Endothelial cell of hepatic sinusoid (primary cell): ENCODE measurements around the gene ISX.
"Not testable (repeated sequence)": the region's sequence is repeated elsewhere in the genome, so short reads cannot be mapped to it uniquely, and the experiment has no call there.

Source experiments
- in situ Hi-C: cut with HindIII; loops from 2 replicates; pipeline ENCODE4 v1.10.0; 2017; ENCODE audit warnings: low sequenced_read_pairs

ISX gene

GRCh38 chr22:35065796-35066218 is at the start of gene ISX:
Gene ISX (plus strand): TSS chr22:35066158. CDS start chr22:35067088, 930 bp downstream.
- in situ Hi-C loops: no loop called here

GRCh38 chr22:35016909-35017308 is 49.0 kb upstream of the ISX start:
- in situ Hi-C loops: no loop called here

GRCh38 chr22:35018995-35019394 is 47.0 kb upstream of the ISX start:
- in situ Hi-C loops: no loop called here

- in situ Hi-C loops: no loop called here
Observed at GRCh38 chr22:35020517-35020916, 45.4 kb upstream of the ISX start.

- in situ Hi-C loops: no loop called here
Observed at GRCh38 chr22:35021161-35021560, 44.8 kb upstream of the ISX start.

GRCh38 chr22:35022291-35022690 is 43.7 kb upstream of the ISX start:
- in situ Hi-C loops: no loop called here

- in situ Hi-C loops: no loop called here
Observed at GRCh38 chr22:35023692-35024363, 42.1 kb upstream of the ISX start.

- in situ Hi-C loops: no loop called here
Observed at GRCh38 chr22:35024364-35024692, 41.6 kb upstream of the ISX start.

- in situ Hi-C loops: not testable (repeated sequence)
Observed at GRCh38 chr22:35030112-35030511, 35.8 kb upstream of the ISX start.

GRCh38 chr22:35032571-35032970 is 33.4 kb upstream of the ISX start:
- in situ Hi-C loops: no loop called here

- in situ Hi-C loops: no loop called here
Observed at GRCh38 chr22:35033635-35034296, 32.2 kb upstream of the ISX start.

GRCh38 chr22:35034963-35035362 is 31.0 kb upstream of the ISX start:
- in situ Hi-C loops: no loop called here

- in situ Hi-C loops: no loop called here
Observed at GRCh38 chr22:35037089-35037488, 28.9 kb upstream of the ISX start.

GRCh38 chr22:35039625-35040024 is 26.3 kb upstream of the ISX start:
- in situ Hi-C loops: no loop called here

GRCh38 chr22:35043252-35043933 is 22.6 kb upstream of the ISX start:
- in situ Hi-C loops: no loop called here

- in situ Hi-C loops: no loop called here
Observed at GRCh38 chr22:35043934-35044319, 22.0 kb upstream of the ISX start.

- in situ Hi-C loops: no loop called here
Observed at GRCh38 chr22:35044607-35045390, 21.2 kb upstream of the ISX start.

GRCh38 chr22:35045451-35045850 is 20.5 kb upstream of the ISX start:
- in situ Hi-C loops: no loop called here

- in situ Hi-C loops: no loop called here
Observed at GRCh38 chr22:35046744-35047462, 19.1 kb upstream of the ISX start.

- in situ Hi-C loops: not testable (repeated sequence)
Observed at GRCh38 chr22:35050038-35050437, 15.9 kb upstream of the ISX start.

GRCh38 chr22:35051013-35051535 is 14.9 kb upstream of the ISX start:
- in situ Hi-C loops: no loop called here
